Prostate gland (tissue), 2 donors: ENCODE results near the gene KAZN.

ENCODE experiments used
- CTCF ChIP-seq, 4 experiments: fragments of 200-600 bp in 2 of 4; fragments of 450-650 bp in 2 of 4; sonication (generic) in 2 of 4; IDR thresholded peaks; 1 replicate in 3 of 4; 2 replicates in 1 of 4; pipeline ENCODE4 v1.5.1; 2016 to 2019; ENCODE audit warnings: antibody characterized with exemption in 4 of 4, mild to moderate bottlenecking in 2 of 4, moderate library complexity in 2 of 4
- POLR2AphosphoS5 ChIP-seq: sonication (generic); formaldehyde crosslinking; IDR thresholded peaks from one replicate; pipeline ENCODE4 v1.6.1; 2017; ENCODE audit warnings: antibody characterized with exemption

DNA sequence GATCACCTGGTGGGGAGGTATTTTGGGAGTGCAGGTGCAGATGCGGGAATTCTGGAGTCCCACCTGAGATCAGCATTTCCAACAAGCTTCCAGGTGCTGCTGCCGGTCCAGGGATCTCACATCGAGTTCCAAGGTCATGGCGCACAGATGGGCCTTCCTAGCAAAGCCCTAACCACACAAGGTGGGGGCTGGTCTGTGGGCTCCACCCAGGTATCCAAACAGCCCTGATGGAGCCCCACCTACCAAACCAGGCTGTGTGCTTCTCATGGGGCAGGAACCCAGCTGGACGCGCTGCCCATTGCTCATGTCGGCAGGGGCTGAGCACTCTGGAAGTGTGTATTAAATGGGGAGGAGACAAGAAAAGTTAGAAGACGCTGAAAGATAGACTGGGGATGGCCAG lies 520.1 kb downstream of the KAZN start:
- TF ChIP-seq POLR2AphosphoS5 (no peak), CTCF (IDR thresholded peaks at IDR 0.05) (no peak)
